GM19239 (cell line): Measurements from ENCODE around the gene FNIP2.
"Not testable (repeated sequence)": the region's sequence is repeated elsewhere in the genome, so short reads cannot be mapped to it uniquely, and the experiment has no call there.

Experiments
- DNase-seq: peaks from one replicate; pipeline ENCODE4 v3.0.0; 2011; ENCODE audit warnings: low spot score; ENCODE audit not compliant: insufficient read length
- FAIRE-seq: peaks from 2 replicates; lab custom pipeline; 2011; peaks lifted over from hg19 to GRCh38; lab: Jason Lieb, UNC

FNIP2 gene

DNA sequence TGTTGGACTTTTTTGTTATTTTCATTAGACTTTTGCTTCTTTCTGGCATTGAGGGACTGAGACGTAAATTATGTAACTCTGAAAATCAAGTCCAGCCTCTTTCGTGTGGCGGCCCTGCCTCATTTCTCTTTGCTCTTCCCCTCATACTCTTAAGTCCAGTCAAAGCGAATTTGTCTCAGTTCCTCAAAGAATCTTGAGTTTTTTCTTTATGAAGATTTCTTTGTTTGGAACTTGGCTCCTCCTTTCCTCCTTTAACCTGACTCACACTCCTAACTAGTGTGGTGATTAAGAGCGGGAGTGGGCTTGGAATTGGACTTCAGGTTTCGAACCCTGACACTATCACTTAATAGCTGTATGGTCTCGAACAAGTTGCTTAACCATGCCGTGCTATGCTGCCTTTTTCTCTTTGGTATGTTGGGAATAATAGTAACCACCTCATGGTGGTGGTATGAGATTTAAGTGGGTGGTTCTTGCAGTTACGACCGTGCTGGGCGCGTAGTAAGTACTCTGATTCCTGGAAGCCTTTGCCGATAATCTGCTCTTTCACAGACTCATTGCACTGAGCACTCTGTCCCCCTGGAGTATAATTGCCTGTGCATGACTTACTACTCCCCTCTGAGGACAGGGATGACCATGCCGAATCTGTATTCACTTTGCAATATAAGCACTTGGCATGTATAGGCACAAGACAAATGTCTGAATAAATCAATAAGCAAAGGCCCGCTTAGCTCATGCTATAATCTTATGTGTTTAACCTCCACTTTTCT lies 19.1 kb downstream of the FNIP2 start:
- FAIRE-seq = peak; percentile 21
- DNase-seq = no peak

DNA sequence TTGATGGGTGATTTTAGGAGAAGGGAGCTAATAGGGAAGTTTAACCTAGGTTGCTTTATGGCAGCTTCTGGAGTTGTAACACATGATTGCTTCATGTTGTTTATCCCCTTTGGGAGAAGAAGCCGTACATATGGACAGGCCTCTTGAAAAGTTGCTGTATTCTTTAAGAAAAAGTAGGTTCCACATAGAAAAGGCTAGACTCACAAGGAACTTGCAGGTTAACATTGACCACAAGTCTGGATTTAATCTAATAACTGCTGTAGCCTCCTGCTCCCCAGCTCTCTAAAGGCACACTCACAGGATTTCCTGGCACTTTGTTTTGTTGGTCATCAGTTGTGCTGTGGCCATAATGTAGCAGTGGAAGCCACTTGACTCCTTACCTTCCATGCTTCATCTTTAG lies 19.7 kb downstream of the FNIP2 start:
- FAIRE-seq (no peak), DNase-seq (no peak)

- FAIRE-seq (no peak), DNase-seq (no peak)
Measured at GRCh38 chr4:158789853-158790252, 21.0 kb downstream of the FNIP2 start.

DNA sequence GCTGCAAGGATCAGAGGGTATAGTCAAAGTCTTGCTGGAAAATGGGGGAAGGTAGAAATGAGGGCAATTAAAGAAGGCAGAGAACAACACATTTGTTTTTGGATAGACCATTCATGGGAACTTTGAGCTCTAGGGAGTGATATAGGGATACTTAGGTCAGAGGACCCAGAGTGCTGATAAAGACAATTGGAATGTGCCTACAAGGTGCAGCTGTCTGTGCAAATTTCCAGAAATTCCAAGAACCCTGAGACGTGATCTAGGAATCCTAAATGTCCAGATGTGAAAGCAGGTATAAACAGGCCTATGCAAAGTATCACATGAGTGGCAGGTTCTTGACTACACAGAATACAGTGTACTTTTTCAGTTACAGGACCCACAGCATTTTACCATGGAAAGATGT lies 24.2 kb downstream of the FNIP2 start:
- DNase-seq (no peak), FAIRE-seq (no peak)

DNA sequence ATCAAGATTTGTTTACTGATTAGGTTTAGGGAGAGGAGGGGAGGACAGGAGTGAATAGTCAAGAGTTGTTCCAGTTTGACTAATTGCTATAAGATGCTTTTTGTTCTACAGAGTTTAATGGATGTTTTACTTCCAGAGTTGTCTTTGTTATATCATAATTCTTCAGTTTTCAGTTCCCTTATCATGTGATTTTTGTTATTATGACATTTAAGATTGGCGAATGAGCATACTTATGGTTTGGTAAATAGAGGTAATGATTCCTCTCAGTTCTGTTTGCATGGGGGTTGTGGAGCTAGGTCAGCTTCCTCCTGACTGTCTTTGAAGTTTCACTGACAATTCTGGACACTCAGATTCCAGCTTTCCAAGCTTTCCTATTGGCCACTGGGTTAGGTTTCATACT lies 24.6 kb downstream of the FNIP2 start:
- peak; percentile 31 for FAIRE-seq
- not testable (repeated sequence) for DNase-seq

- FAIRE-seq (no peak), DNase-seq (no peak)
Measured at GRCh38 chr4:158796370-158797140, 27.7 kb downstream of the FNIP2 start.

- DNase-seq (no peak), FAIRE-seq (no peak)
Measured at GRCh38 chr4:158798062-158798461, 29.2 kb downstream of the FNIP2 start.

GRCh38 chr4:158799013-158799770 lies 30.4 kb downstream of the FNIP2 start:
- DNase-seq (no peak), FAIRE-seq (no peak)

GRCh38 chr4:158799856-158800255 lies 31.0 kb downstream of the FNIP2 start:
- no peak for FAIRE-seq

DNA sequence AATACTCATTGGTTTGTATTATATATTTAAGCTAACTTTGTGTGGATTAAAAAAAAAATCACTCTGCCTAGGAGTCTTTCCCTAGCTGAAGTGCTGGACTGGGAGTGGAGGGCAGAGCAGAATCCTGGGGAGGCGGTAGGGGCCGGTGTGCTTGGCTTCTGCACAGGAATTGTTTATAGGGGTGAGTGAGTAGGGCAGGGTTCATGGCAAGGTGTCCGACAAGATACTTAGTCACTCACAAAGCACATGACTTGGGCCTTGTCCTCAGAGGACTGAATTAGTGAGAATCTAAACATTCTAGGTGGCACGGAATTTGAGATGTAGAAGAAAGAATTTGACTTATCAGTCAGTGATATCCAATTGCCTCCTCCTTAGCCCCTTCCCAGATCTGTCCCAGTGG lies 32.2 kb downstream of the FNIP2 start:
- FAIRE-seq (no peak), DNase-seq (no peak)

More at GRCh38 chr4:158799856-158800255, 31.0 kb downstream of the FNIP2 start:
- DNase-seq = no peak

DNA sequence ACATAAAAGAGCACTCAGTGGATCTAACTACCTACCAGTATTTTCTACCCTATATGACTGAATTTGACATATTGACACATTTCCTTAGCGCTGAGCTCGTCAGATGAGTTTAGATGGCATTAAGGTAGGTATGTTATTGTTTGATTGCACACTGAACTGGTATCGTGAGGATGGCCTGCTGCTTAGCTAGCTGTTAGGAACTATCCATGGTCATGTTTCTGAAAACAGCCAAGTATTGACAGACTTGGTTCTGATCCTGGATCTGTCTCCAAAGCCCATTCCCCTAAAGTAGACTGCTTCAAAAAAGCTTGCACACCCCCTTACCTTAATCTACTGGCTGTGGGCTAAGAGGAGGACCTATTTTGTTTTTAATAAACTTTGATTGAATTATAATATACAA lies 32.9 kb downstream of the FNIP2 start:
- no peak for FAIRE-seq
- no peak for DNase-seq

- no peak for DNase-seq
Measured at GRCh38 chr4:158802914-158803313, 34.1 kb downstream of the FNIP2 start.

GRCh38 chr4:158805635-158806471 lies 37.0 kb downstream of the FNIP2 start:
- no peak for DNase-seq
- FAIRE-seq = peak; percentile 35

More at GRCh38 chr4:158802914-158803313, 34.1 kb downstream of the FNIP2 start:
- FAIRE-seq = no peak

- FAIRE-seq = peak; percentile 68
Measured at GRCh38 chr4:158807691-158808090, 38.9 kb downstream of the FNIP2 start.

DNA sequence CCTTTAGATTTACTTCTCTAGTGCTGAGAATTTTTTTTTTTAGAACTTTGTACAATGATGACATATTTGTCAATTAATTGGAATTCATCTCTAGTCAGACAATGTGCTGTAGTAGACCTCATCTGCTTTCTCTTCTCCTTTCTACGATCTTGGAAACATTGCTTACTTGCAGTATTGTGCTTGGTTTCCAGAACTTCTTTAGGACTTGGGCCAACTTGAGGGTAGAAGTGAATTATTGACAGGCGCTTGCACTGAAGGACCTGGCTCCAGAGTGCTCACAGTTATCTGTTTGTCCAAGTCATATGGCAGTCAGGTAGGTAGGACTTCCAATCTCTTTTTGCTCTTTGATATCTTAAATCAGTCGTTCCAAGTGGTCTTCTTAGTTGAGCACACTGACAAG lies 39.6 kb downstream of the FNIP2 start:
- no peak for DNase-seq
- FAIRE-seq = peak; percentile 78

More at GRCh38 chr4:158807691-158808090, 38.9 kb downstream of the FNIP2 start:
- DNase-seq = no peak

DNA sequence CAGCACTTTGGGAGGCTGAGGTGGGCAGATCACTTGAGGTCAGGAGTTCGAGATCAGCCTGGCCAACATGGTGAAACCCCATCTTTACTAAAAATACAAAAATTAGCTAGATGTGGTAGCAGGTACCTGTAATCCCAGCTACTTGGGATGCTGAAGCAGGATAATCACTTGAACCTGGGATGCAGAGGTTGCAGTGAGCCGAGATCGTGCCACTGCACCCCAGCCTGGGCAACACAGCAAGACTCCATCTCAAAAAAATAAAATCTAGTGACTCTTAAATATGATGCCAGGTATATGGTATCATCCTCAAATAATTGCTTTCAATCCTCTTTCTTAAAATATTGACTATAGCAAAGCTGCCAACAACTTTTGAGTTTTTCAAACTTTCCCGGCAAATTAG lies 40.4 kb downstream of the FNIP2 start:
- not testable (repeated sequence) for FAIRE-seq, DNase-seq

- DNase-seq (peak; percentile 26), FAIRE-seq (peak; percentile 95)
Measured at GRCh38 chr4:158809611-158810486, 41.0 kb downstream of the FNIP2 start.

DNA sequence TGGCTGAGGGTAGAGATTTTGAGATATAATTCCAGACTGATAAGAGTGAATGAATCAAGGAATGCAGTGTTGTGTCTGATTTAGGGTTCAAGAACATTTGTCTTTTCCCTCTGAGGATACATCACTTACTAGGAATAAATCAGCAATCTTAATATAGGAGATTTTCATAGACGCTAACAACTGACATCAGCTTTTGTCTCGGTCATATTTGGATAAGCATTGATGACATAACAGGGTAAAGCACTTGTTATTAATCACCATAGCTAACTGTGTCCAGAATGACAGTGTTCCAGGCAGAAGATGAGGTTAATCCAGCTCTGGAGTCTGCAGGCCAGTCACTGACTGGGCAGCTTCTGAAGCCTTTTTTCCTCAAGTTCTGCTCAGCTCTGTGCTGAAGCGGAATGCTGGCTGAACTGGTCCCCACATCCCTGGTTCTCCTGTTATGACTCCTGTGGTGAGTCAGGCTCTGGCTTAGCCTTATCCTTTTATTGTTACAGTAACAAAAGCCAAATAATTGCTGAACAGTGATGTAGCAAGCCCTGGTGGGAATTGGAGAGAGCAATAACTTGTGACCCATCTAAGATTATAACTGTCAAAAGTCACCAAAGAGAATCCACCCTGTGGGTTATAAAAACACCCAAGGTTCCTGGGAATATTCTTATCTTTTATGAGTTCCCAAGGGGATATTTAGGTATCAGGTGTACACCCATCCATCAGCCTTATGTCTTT lies 41.8 kb downstream of the FNIP2 start:
- DNase-seq (no peak), FAIRE-seq (no peak)
